BE2C (cell line): Measurements from ENCODE around the gene TRPC4.

ENCODE experiments used
- DNase-seq: peaks from one replicate; pipeline ENCODE4 v3.0.0-alpha.2; 2020
- H3K27me3 ChIP-seq: fragments of 250-450 bp; sonication (Bioruptor Pico); 2 replicates; pipeline ENCODE4 v1.5.1; 2020; ENCODE audit warnings: mild to moderate bottlenecking
- H3K36me3 ChIP-seq: fragments of 250-450 bp; sonication (Bioruptor Pico); 2 replicates; pipeline ENCODE4 v1.5.1; 2020; ENCODE audit warnings: mild to moderate bottlenecking
- H3K4me1 ChIP-seq: fragments of 250-450 bp; sonication (Bioruptor Pico); 2 replicates; pipeline ENCODE4 v1.5.1; 2020
- H3K4me3 ChIP-seq: 2 replicates; pipeline ENCODE4 v1.5.1; 2011; ENCODE audit warnings: low read depth, low read length
- H3K9me3 ChIP-seq: fragments of 250-450 bp; sonication (Bioruptor Pico); 2 replicates; pipeline ENCODE4 v1.5.1; 2020
- CTCF ChIP-seq: IDR thresholded peaks from 2 replicates; pipeline ENCODE4 v1.5.1; 2012; ENCODE audit warnings: mild to moderate bottlenecking, low read depth, low read length

The TRPC4 gene

DNA sequence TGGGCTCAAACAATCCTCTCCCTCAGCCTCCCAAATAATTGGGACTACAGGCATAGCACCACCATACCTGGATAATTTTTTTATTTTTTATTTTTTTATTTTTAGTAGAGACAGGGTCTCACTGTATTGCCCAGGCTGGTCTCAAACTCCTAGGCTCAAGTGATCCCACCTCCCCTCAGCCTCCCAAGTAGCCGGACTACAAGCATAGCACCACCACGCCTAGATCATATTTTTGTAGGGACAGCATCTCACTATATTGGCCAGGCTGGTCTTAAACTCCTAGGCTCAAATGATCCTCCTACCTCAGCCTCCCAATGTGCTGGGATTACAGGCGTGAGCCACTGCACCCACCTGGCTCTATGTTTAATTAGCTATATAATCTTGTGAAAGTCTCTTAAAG is 114.2 kb downstream of the TRPC4 start:
- Histone ChIP-seq H3K9me3 (no peaks in the 10 kb centered on the region), H3K4me3 (no peak overlapping the region), H3K4me1 (no peaks in the 10 kb centered on the region), H3K36me3 (no peaks in the 10 kb centered on the region), H3K27me3 (no peaks in the 10 kb centered on the region)
- no peak for DNase-seq
- no peak for TF ChIP-seq CTCF

DNA sequence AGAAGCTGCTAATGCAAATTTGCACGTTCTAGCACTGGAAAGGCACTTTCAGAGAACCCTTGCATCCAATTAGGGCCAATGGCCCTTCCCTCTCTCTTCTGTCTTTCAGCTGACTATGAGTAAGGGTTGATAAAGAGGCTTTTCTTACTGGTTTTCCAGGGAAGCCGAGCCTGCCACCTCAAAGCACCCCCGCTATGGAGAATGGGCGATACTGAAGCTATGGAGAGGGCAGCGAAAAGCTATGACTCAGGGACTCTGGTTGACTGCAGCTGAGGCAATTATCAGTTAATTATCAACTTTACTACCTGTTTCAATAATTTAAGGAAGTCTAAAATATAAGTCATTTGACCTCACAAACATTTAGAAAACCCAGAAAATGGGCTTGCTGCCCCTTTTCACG is 115.8 kb downstream of the TRPC4 start:
- Histone ChIP-seq H3K4me3 (no peak overlapping the region), H3K4me1 (no peaks in the 10 kb centered on the region), H3K36me3 (no peaks in the 10 kb centered on the region), H3K27me3 (no peaks in the 10 kb centered on the region), H3K9me3 (no peaks in the 10 kb centered on the region)
- no peak for TF ChIP-seq CTCF
- DNase-seq = no peak

- H3K4me1 ChIP-seq = no peaks in the 10 kb centered on the region
- TF ChIP-seq CTCF = no peak
- no peaks in the 10 kb centered on the region for H3K36me3 ChIP-seq
- H3K4me3 ChIP-seq = no peak overlapping the region
- H3K27me3 ChIP-seq = no peaks in the 10 kb centered on the region
- no peak for DNase-seq
- H3K9me3 ChIP-seq = no peaks in the 10 kb centered on the region
Measured at GRCh38 chr13:37752146-37752545, 117.4 kb downstream of the TRPC4 start.

DNA sequence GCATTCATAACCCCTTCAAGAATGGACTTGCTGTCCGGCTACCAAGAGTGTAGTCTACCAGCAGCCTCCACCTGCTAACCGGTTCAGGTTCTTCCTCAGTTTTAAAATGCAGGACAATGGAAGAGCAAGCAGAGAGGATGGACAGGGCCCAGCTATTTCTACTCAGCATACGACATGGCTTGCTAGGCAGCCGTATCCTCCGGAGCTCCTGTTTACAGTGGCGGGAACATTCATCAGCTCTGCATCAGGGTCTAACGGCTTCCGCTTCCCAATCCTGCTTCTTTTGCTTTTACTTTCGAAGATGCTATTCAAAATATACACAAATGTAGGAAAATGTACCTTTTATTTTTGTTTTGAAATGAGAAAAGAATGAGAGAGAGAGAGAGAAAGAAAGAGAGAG is 118.5 kb downstream of the TRPC4 start:
- Histone ChIP-seq H3K9me3 (no peaks in the 10 kb centered on the region), H3K4me3 (no peak overlapping the region), H3K4me1 (no peaks in the 10 kb centered on the region), H3K27me3 (no peaks in the 10 kb centered on the region), H3K36me3 (no peaks in the 10 kb centered on the region)
- no peak for TF ChIP-seq CTCF
- no peak for DNase-seq

GRCh38 chr13:37748913-37749312 is 120.7 kb downstream of the TRPC4 start:
- Histone ChIP-seq H3K36me3 (no peaks in the 10 kb centered on the region), H3K27me3 (no peaks in the 10 kb centered on the region), H3K4me1 (no peaks in the 10 kb centered on the region), H3K9me3 (no peaks in the 10 kb centered on the region), H3K4me3 (no peak overlapping the region)
- no peak for DNase-seq
- no peak for TF ChIP-seq CTCF

GRCh38 chr13:37747071-37747612 is 122.4 kb downstream of the TRPC4 start:
- no peak for TF ChIP-seq CTCF
- H3K4me3 ChIP-seq = no peak overlapping the region
- no peaks in the 10 kb centered on the region for H3K4me1 ChIP-seq
- no peaks in the 10 kb centered on the region for H3K9me3 ChIP-seq
- H3K27me3 ChIP-seq = no peaks in the 10 kb centered on the region
- H3K36me3 ChIP-seq = no peaks in the 10 kb centered on the region
- no peak for DNase-seq
